ELF-1 (cell line): ENCODE results near the gene TUBB4B.

Source experiments
- DNase-seq: peaks from one replicate; pipeline ENCODE4 v3.0.0-alpha.2; 2016; ENCODE audit warnings: low read depth, low spot score

The TUBB4B gene

GRCh38 chr9:137251490-137252268, 10.6 kb downstream of the TUBB4B start:
- no peak for DNase-seq

- peak; percentile 39 for DNase-seq
These were observed 11.7 kb downstream of the TUBB4B start for GRCh38 chr9:137252555-137253506.

- no peak for DNase-seq
These were observed 12.9 kb downstream of the TUBB4B start for GRCh38 chr9:137253717-137254623.

- peak; percentile 88 for DNase-seq
These were observed 13.7 kb downstream of the TUBB4B start, which contains the start of gene NELFB for GRCh38 chr9:137254624-137255447. Gene NELFB, plus strand, starts transcription at chr9:137255327.

GRCh38 chr9:137255448-137256114, 14.5 kb downstream of the TUBB4B start:
- DNase-seq, result no peak

GRCh38 chr9:137256362-137256761, 15.3 kb downstream of the TUBB4B start:
- no peak for DNase-seq

GRCh38 chr9:137256856-137257255, 15.8 kb downstream of the TUBB4B start:
- DNase-seq, result no peak

- peak; percentile 64 for DNase-seq
These were observed 21.3 kb downstream of the TUBB4B start for GRCh38 chr9:137262173-137262908.

- DNase-seq, result no peak
These were observed 21.8 kb downstream of the TUBB4B start for GRCh38 chr9:137262909-137263285.

GRCh38 chr9:137263506-137263905, 22.4 kb downstream of the TUBB4B start:
- no peak for DNase-seq

GRCh38 chr9:137264067-137264466, 23.0 kb downstream of the TUBB4B start:
- DNase-seq, result no peak

- no peak for DNase-seq
These were observed 24.5 kb downstream of the TUBB4B start for GRCh38 chr9:137265496-137266161.

GRCh38 chr9:137266162-137266527, 25.1 kb downstream of the TUBB4B start:
- DNase-seq, result no peak

- no peak for DNase-seq
These were observed 25.7 kb downstream of the TUBB4B start for GRCh38 chr9:137266585-137267453.

GRCh38 chr9:137267933-137268355, 26.9 kb downstream of the TUBB4B start:
- DNase-seq, result no peak

- no peak for DNase-seq
These were observed 27.6 kb downstream of the TUBB4B start for GRCh38 chr9:137268538-137269201.

- DNase-seq, result no peak
These were observed 28.2 kb downstream of the TUBB4B start for GRCh38 chr9:137269231-137269772.
